Measurements from ENCODE around the gene EFCAB6. TPM values are rescaled to one million over a fixed set of nuclear protein-coding genes. Genes with fewer than 3 reads are reported as not detected.

EFCAB6 gene
- total and polyA plus RNA-seq, 4 donors, result 1.7 to 15.4 (median 7.6) TPM

DNA sequence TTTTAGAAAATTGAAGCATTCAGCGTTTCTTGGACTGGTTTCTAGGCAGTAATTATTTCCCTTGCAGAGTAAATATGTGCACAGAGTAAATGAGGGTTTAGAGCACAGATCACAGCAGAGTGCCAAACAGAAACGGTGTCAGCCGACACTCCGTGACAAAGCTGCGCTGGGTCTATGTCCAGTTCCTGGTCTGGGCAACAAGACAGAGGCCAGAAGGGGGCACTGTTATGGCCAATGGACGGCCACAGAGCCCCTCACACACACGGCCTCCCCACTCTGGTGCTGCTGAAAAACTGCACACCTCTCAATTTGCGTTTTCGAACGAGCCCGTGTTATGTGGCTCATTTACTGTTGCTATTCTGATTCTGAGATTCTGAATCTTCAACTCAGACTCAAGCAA lies 219.6 kb downstream of the EFCAB6 start:
- Histone ChIP-seq H3K4me3 (no peak overlapping the region), H3K4me1 (ENCODE audit: control insufficient read depth in 5 of 5, insufficient read depth in 5 of 5, low read length in 5 of 5) (no peaks in the 10 kb centered on the region), H3K36me3 (ENCODE audit: control insufficient read depth in 4 of 4, insufficient read depth in 4 of 4, low read length in 4 of 4) (no peaks in the 10 kb centered on the region), H3K27me3 (ENCODE audit: control insufficient read depth in 3 of 3, insufficient read depth in 3 of 3, low read length in 2 of 3) (no peaks in the 10 kb centered on the region), H3K9ac (ENCODE audit: insufficient read depth in 1 of 2, low read length in 2 of 2) (no peak overlapping the region), H3K27ac (ENCODE audit: low read depth in 1 of 2, low read length in 1 of 2) (no peak overlapping the region), H3K9me3 (ENCODE audit: control insufficient read depth in 4 of 4, insufficient read depth in 3 of 4, low read length in 3 of 4) (peaks cover 0 to 4% (median 1%) of the 10 kb centered on the region in 4 donors)
- ATAC-seq (ENCODE audit: insufficient read depth, low FRiP score) (no peak), DNase-seq (peak in 2 of 3 donors; percentile 3 to 10)
- WGBS, 2 donors, result 51 to 52% methylated on average over 11 of the region's 11 CpGs
- TF ChIP-seq, protein P1, sequence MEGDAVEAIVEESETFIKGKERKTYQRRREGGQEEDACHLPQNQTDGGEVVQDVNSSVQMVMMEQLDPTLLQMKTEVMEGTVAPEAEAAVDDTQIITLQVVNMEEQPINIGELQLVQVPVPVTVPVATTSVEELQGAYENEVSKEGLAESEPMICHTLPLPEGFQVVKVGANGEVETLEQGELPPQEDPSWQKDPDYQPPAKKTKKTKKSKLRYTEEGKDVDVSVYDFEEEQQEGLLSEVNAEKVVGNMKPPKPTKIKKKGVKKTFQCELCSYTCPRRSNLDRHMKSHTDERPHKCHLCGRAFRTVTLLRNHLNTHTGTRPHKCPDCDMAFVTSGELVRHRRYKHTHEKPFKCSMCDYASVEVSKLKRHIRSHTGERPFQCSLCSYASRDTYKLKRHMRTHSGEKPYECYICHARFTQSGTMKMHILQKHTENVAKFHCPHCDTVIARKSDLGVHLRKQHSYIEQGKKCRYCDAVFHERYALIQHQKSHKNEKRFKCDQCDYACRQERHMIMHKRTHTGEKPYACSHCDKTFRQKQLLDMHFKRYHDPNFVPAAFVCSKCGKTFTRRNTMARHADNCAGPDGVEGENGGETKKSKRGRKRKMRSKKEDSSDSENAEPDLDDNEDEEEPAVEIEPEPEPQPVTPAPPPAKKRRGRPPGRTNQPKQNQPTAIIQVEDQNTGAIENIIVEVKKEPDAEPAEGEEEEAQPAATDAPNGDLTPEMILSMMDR (IDR thresholded peaks at IDR 0.05; ENCODE audit: control extremely low read depth, extremely low read depth), result no peak

GRCh38 chr22:43591380-43591779 lies 220.7 kb downstream of the EFCAB6 start:
- Histone ChIP-seq H3K27me3 (ENCODE audit: control insufficient read depth in 3 of 3, insufficient read depth in 3 of 3, low read length in 2 of 3) (no peaks in the 10 kb centered on the region), H3K4me3 (no peak overlapping the region), H3K27ac (ENCODE audit: low read depth in 1 of 2, low read length in 1 of 2) (no peak overlapping the region), H3K9me3 (ENCODE audit: control insufficient read depth in 4 of 4, insufficient read depth in 3 of 4, low read length in 3 of 4) (peaks cover 0 to 4% (median 1%) of the 10 kb centered on the region in 4 donors), H3K4me1 (ENCODE audit: control insufficient read depth in 5 of 5, insufficient read depth in 5 of 5, low read length in 5 of 5) (no peaks in the 10 kb centered on the region), H3K36me3 (ENCODE audit: control insufficient read depth in 4 of 4, insufficient read depth in 4 of 4, low read length in 4 of 4) (no peaks in the 10 kb centered on the region), H3K9ac (ENCODE audit: insufficient read depth in 1 of 2, low read length in 2 of 2) (no peak overlapping the region)
- TF ChIP-seq, protein P1 (IDR thresholded peaks at IDR 0.05; ENCODE audit: control extremely low read depth, extremely low read depth), result no peak
- ATAC-seq (ENCODE audit: insufficient read depth, low FRiP score), result no peak
- 75 to 81% methylated on average over 6 of the region's 6 CpGs for WGBS, 2 donors
- no peak for DNase-seq

- 0% methylated on average over 1 of the region's 1 CpG for WGBS, 2 donors
- H3K27me3 ChIP-seq (ENCODE audit: control insufficient read depth in 3 of 3, insufficient read depth in 3 of 3, low read length in 2 of 3), result no peaks in the 10 kb centered on the region
- ATAC-seq (ENCODE audit: insufficient read depth, low FRiP score) (no peak), DNase-seq (no peak)
- no peak overlapping the region for H3K9ac ChIP-seq (ENCODE audit: insufficient read depth in 1 of 2, low read length in 2 of 2)
- H3K4me3 ChIP-seq, result no peak overlapping the region
- H3K36me3 ChIP-seq (ENCODE audit: control insufficient read depth in 4 of 4, insufficient read depth in 4 of 4, low read length in 4 of 4), result no peaks in the 10 kb centered on the region
- H3K4me1 ChIP-seq (ENCODE audit: control insufficient read depth in 5 of 5, insufficient read depth in 5 of 5, low read length in 5 of 5), result no peaks in the 10 kb centered on the region
- H3K27ac ChIP-seq (ENCODE audit: low read depth in 1 of 2, low read length in 1 of 2), result no peak overlapping the region
- peaks cover 2 to 14% (median 4%) of the 10 kb centered on the region in 4 donors for H3K9me3 ChIP-seq (ENCODE audit: control insufficient read depth in 4 of 4, insufficient read depth in 3 of 4, low read length in 3 of 4)
- TF ChIP-seq, protein P1 (IDR thresholded peaks at IDR 0.05; ENCODE audit: control extremely low read depth, extremely low read depth), result no peak
Observed at GRCh38 chr22:43587574-43587973, 224.5 kb downstream of the EFCAB6 start.

DNA sequence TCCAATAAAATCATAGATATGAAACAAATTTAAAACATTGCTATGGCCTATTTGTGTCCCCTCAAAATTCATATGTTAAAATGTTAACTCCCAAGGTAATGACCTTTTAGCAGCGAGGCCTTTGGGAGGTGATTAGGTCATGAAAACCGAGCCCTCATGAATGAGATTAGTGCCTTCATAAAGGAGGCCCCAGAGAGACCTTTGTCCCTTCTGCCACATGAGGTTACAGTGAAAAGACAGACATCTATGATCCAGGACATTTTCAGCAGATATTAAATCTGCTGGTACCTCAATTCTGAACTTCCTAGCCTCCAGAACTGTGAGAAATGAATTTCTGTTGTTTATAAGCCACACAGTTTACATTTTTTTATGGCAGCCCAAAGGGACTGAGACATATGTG lies 228.6 kb downstream of the EFCAB6 start:
- H3K4me3 ChIP-seq, result no peak overlapping the region
- TF ChIP-seq, protein P1 (IDR thresholded peaks at IDR 0.05; ENCODE audit: control extremely low read depth, extremely low read depth), result no peak
- H3K36me3 ChIP-seq (ENCODE audit: control insufficient read depth in 4 of 4, insufficient read depth in 4 of 4, low read length in 4 of 4), result no peaks in the 10 kb centered on the region
- DNase-seq (no peak), ATAC-seq (ENCODE audit: insufficient read depth, low FRiP score) (no peak)
- no peak overlapping the region for H3K9ac ChIP-seq (ENCODE audit: insufficient read depth in 1 of 2, low read length in 2 of 2)
- no peaks in the 10 kb centered on the region for H3K4me1 ChIP-seq (ENCODE audit: control insufficient read depth in 5 of 5, insufficient read depth in 5 of 5, low read length in 5 of 5)
- 75 to 76% methylated on average over 2 of the region's 2 CpGs for WGBS, 2 donors
- no peak overlapping the region for H3K27ac ChIP-seq (ENCODE audit: low read depth in 1 of 2, low read length in 1 of 2)
- peaks cover 2 to 18% (median 4%) of the 10 kb centered on the region in 4 donors for H3K9me3 ChIP-seq (ENCODE audit: control insufficient read depth in 4 of 4, insufficient read depth in 3 of 4, low read length in 3 of 4)
- H3K27me3 ChIP-seq (ENCODE audit: control insufficient read depth in 3 of 3, insufficient read depth in 3 of 3, low read length in 2 of 3), result no peaks in the 10 kb centered on the region
